Chondrocyte (in vitro differentiated cells): ENCODE results near the gene NFIA. TPM values are rescaled to one million over a fixed set of nuclear protein-coding genes. Genes with fewer than 3 reads are reported as not detected.
A peak's percentile ranks its signal among the peaks of the same experiment; 100 is the strongest.

Experiments used
- DNase-seq: peaks from one replicate; pipeline ENCODE4 v3.0.0; 2021; ENCODE audit warnings: mixed read lengths, low spot score
- H3K27ac Mint-ChIP-seq: one replicate; pipeline ENCODE4 v1.8.0; 2021; ENCODE audit warnings: mild to moderate bottlenecking, moderate library complexity, mixed read lengths; ENCODE audit not compliant: unreplicated experiment
- H3K27me3 Mint-ChIP-seq: 2 replicates; pipeline ENCODE4 v1.8.0; 2021; ENCODE audit warnings: low read depth, mixed read lengths
- H3K36me3 Mint-ChIP-seq: 2 replicates; pipeline ENCODE4 v1.8.0; 2021; ENCODE audit warnings: low read depth, mixed read lengths
- H3K4me1 Mint-ChIP-seq: 2 replicates; pipeline ENCODE4 v1.8.0; 2021; ENCODE audit warnings: low read depth, mild to moderate bottlenecking, mixed read lengths
- H3K4me3 Mint-ChIP-seq: one replicate; pipeline ENCODE4 v1.8.0; 2021; ENCODE audit warnings: mild to moderate bottlenecking, moderate library complexity, mixed read lengths; ENCODE audit not compliant: unreplicated experiment
- H3K9me3 Mint-ChIP-seq: 2 replicates; pipeline ENCODE4 v1.8.0; 2021; ENCODE audit warnings: low read depth, mixed read lengths
- CTCF ChIP-seq: fragments of 200-600 bp; sonication (generic); IDR thresholded peaks from 2 replicates; pipeline ENCODE4 v1.5.0; 2021; ENCODE audit warnings: antibody characterized with exemption, mild to moderate bottlenecking, moderate library complexity
- total RNA-seq: library from RNA; stranded (reverse); gene quantifications from 3 replicates; pipeline ENCODE4 v1.2.1, GENCODE V29; 2021

NFIA gene
- total RNA-seq, 1 donor from 2014 or later, result 43.0 TPM

- peak overlapping the region; percentile 28 for H3K27ac Mint-ChIP-seq
- H3K27me3 Mint-ChIP-seq, result no peaks in the 10 kb centered on the region
- H3K9me3 Mint-ChIP-seq, result no peaks in the 10 kb centered on the region
These were observed 39.3 kb downstream of the NFIA start for GRCh38 chr1:61121631-61122030.

GRCh38 chr1:61122389-61122788, 40.0 kb downstream of the NFIA start:
- Mint-ChIP-seq H3K9me3 (no peaks in the 10 kb centered on the region), H3K27ac (no peak overlapping the region), H3K27me3 (no peaks in the 10 kb centered on the region), H3K4me1 (peaks cover 40% of the 10 kb centered on the region), H3K4me3 (no peak overlapping the region), H3K36me3 (no peaks in the 10 kb centered on the region)
- DNase-seq, result no peak
- TF ChIP-seq CTCF, result no peak

More at GRCh38 chr1:61121631-61122030, 39.3 kb downstream of the NFIA start:
- Mint-ChIP-seq H3K36me3 (no peaks in the 10 kb centered on the region), H3K4me1 (peaks cover 48% of the 10 kb centered on the region), H3K4me3 (no peak overlapping the region)
- no peak for DNase-seq
- TF ChIP-seq CTCF, result peak; percentile 18

GRCh38 chr1:61123326-61123725, 41.0 kb downstream of the NFIA start:
- H3K36me3 Mint-ChIP-seq, result no peaks in the 10 kb centered on the region
- no peak overlapping the region for H3K4me3 Mint-ChIP-seq
- no peaks in the 10 kb centered on the region for H3K27me3 Mint-ChIP-seq
- peaks cover 40% of the 10 kb centered on the region for H3K4me1 Mint-ChIP-seq
- H3K27ac Mint-ChIP-seq, result no peak overlapping the region
- TF ChIP-seq CTCF, result no peak
- H3K9me3 Mint-ChIP-seq, result no peaks in the 10 kb centered on the region
- DNase-seq, result no peak

GRCh38 chr1:61124078-61124477, 41.7 kb downstream of the NFIA start:
- no peak for DNase-seq
- H3K36me3 Mint-ChIP-seq, result peaks cover 1% of the 10 kb centered on the region
- H3K27me3 Mint-ChIP-seq, result no peaks in the 10 kb centered on the region
- no peak overlapping the region for H3K4me3 Mint-ChIP-seq
- peaks cover 40% of the 10 kb centered on the region for H3K4me1 Mint-ChIP-seq
- H3K9me3 Mint-ChIP-seq, result no peaks in the 10 kb centered on the region
- no peak for TF ChIP-seq CTCF
- no peak overlapping the region for H3K27ac Mint-ChIP-seq

- no peaks in the 10 kb centered on the region for H3K9me3 Mint-ChIP-seq
- TF ChIP-seq CTCF, result no peak
- no peak overlapping the region for H3K27ac Mint-ChIP-seq
- peaks cover 1% of the 10 kb centered on the region for H3K36me3 Mint-ChIP-seq
- H3K27me3 Mint-ChIP-seq, result no peaks in the 10 kb centered on the region
- no peak overlapping the region for H3K4me3 Mint-ChIP-seq
- H3K4me1 Mint-ChIP-seq, result peaks cover 39% of the 10 kb centered on the region
- DNase-seq, result no peak
These were observed 42.3 kb downstream of the NFIA start for GRCh38 chr1:61124696-61125095.
